ENCODE data around the gene MKNK1. TPM values are rescaled to one million over a fixed set of nuclear protein-coding genes. Genes with fewer than 3 reads are reported as not detected.

MKNK1 gene
- total RNA-seq, 1 donor from 2014 or later: 28.0 TPM

GRCh38 chr1:46558141-46558963 is 45.7 kb downstream of the MKNK1 start:
- Mint-ChIP-seq H3K27ac (ENCODE audit: unreplicated experiment) (peak overlapping the region; percentile 96), H3K27me3 (ENCODE audit: low read depth) (no peaks in the 10 kb centered on the region), H3K4me3 (no peak overlapping the region), H3K36me3 (ENCODE audit: low read depth) (peaks cover 8% of the 10 kb centered on the region), H3K9me3 (no peaks in the 10 kb centered on the region), H3K4me1 (peaks cover 20% of the 10 kb centered on the region)
- TF ChIP-seq CTCF (conservative IDR thresholded peaks at IDR 0.05): no peak
- no peak for DNase-seq (ENCODE audit: low read depth, low spot score)

GRCh38 chr1:46557403-46557802 is 46.7 kb downstream of the MKNK1 start:
- Mint-ChIP-seq H3K27me3 (ENCODE audit: low read depth) (no peaks in the 10 kb centered on the region), H3K9me3 (no peaks in the 10 kb centered on the region), H3K27ac (ENCODE audit: unreplicated experiment) (no peak overlapping the region), H3K36me3 (ENCODE audit: low read depth) (peaks cover 4% of the 10 kb centered on the region), H3K4me3 (no peak overlapping the region), H3K4me1 (peaks cover 20% of the 10 kb centered on the region)
- no peak for TF ChIP-seq CTCF (conservative IDR thresholded peaks at IDR 0.05)
- DNase-seq (ENCODE audit: low read depth, low spot score): no peak

GRCh38 chr1:46556822-46557221 is 47.2 kb downstream of the MKNK1 start:
- Mint-ChIP-seq H3K36me3 (ENCODE audit: low read depth) (peaks cover 2% of the 10 kb centered on the region), H3K27me3 (ENCODE audit: low read depth) (no peaks in the 10 kb centered on the region), H3K27ac (ENCODE audit: unreplicated experiment) (no peak overlapping the region), H3K4me3 (no peak overlapping the region), H3K4me1 (peaks cover 20% of the 10 kb centered on the region), H3K9me3 (no peaks in the 10 kb centered on the region)
- no peak for TF ChIP-seq CTCF (conservative IDR thresholded peaks at IDR 0.05)
- DNase-seq (ENCODE audit: low read depth, low spot score): no peak

- Mint-ChIP-seq H3K4me1 (peaks cover 20% of the 10 kb centered on the region), H3K9me3 (no peaks in the 10 kb centered on the region), H3K4me3 (no peak overlapping the region), H3K36me3 (ENCODE audit: low read depth) (no peaks in the 10 kb centered on the region), H3K27ac (ENCODE audit: unreplicated experiment) (peak overlapping the region; percentile 35), H3K27me3 (ENCODE audit: low read depth) (no peaks in the 10 kb centered on the region)
- no peak for DNase-seq (ENCODE audit: low read depth, low spot score)
- TF ChIP-seq CTCF (conservative IDR thresholded peaks at IDR 0.05): no peak
Observed at GRCh38 chr1:46555826-46556619, 48.0 kb downstream of the MKNK1 start.

- H3K4me1 Mint-ChIP-seq: peaks cover 22% of the 10 kb centered on the region
- H3K9me3 Mint-ChIP-seq: no peaks in the 10 kb centered on the region
- no peak overlapping the region for H3K4me3 Mint-ChIP-seq
- peaks cover 2% of the 10 kb centered on the region for H3K27me3 Mint-ChIP-seq (ENCODE audit: low read depth)
- TF ChIP-seq CTCF (conservative IDR thresholded peaks at IDR 0.05): no peak
- H3K27ac Mint-ChIP-seq (ENCODE audit: unreplicated experiment): no peak overlapping the region
- no peaks in the 10 kb centered on the region for H3K36me3 Mint-ChIP-seq (ENCODE audit: low read depth)
- DNase-seq (ENCODE audit: low read depth, low spot score): no peak
Observed at GRCh38 chr1:46554597-46555381, 49.3 kb downstream of the MKNK1 start.

Measured in neural crest cell (in vitro differentiated cells).